PFSK-1 (cell line): ENCODE data around the gene UFC1.

Source experiments
- FOXP2 ChIP-seq: optimal IDR thresholded peaks from 2 replicates; pipeline ENCODE3; 2011; ENCODE audit warnings: borderline replicate concordance, control low read depth, inconsistent platforms; ENCODE audit not compliant: insufficient read depth; ENCODE audit errors: extremely low read length, extremely low read depth
- POLR2AphosphoS5 ChIP-seq: IDR thresholded peaks from 2 replicates; pipeline ENCODE4 v1.6.1; 2012; ENCODE audit warnings: low read depth, mild to moderate bottlenecking, control low read depth, low read length, moderate library complexity
- REST ChIP-seq, 2 experiments: IDR thresholded peaks; 2 replicates each; pipeline versions ENCODE4 v1.6.1 to v1.8.0; 2011 to 2012; ENCODE audit warnings: low read depth in 2 of 2, low read length in 2 of 2, control low read depth in 1 of 2, inconsistent platforms in 1 of 2, mild to moderate bottlenecking in 1 of 2, moderate library complexity in 1 of 2; ENCODE audit not compliant: insufficient read depth in 1 of 2
- SIN3A ChIP-seq: IDR thresholded peaks from 2 replicates; pipeline ENCODE4 v1.6.1; 2012; ENCODE audit warnings: mild to moderate bottlenecking, low read length, moderate library complexity, borderline replicate concordance; ENCODE audit not compliant: insufficient read depth
- TAF1 ChIP-seq: IDR thresholded peaks from 2 replicates; pipeline ENCODE4 v1.6.1; 2012; ENCODE audit warnings: low read length, control low read depth, borderline replicate concordance; ENCODE audit not compliant: insufficient read depth

Gene UFC1

GRCh38 chr1:161121834-161122233 lies 31.9 kb upstream of the UFC1 start:
- TF ChIP-seq POLR2AphosphoS5 (no peak), REST (IDR thresholded peaks at IDR 0.05; ENCODE audit: insufficient read depth in 1 of 2, low read depth in 2 of 2, low read length in 2 of 2) (no peak), FOXP2 (no peak), SIN3A (no peak), TAF1 (no peak)

- TF ChIP-seq FOXP2: no peak
- no peak for TF ChIP-seq SIN3A
- TF ChIP-seq REST (IDR thresholded peaks at IDR 0.05; ENCODE audit: insufficient read depth in 1 of 2, low read depth in 2 of 2, low read length in 2 of 2): no peak
- no peak for TF ChIP-seq TAF1
- TF ChIP-seq POLR2AphosphoS5: no peak
These were observed 30.8 kb upstream of the UFC1 start for GRCh38 chr1:161122967-161123366.

- no peak for TF ChIP-seq FOXP2
- TF ChIP-seq TAF1: no peak
- no peak for TF ChIP-seq REST (IDR thresholded peaks at IDR 0.05; ENCODE audit: insufficient read depth in 1 of 2, low read depth in 2 of 2, low read length in 2 of 2)
- no peak for TF ChIP-seq POLR2AphosphoS5
- no peak for TF ChIP-seq SIN3A
These were observed 26.1 kb upstream of the UFC1 start for GRCh38 chr1:161127649-161128048.

GRCh38 chr1:161128591-161129420 lies 25.0 kb upstream of the UFC1 start:
- no peak for TF ChIP-seq TAF1
- no peak for TF ChIP-seq FOXP2
- TF ChIP-seq SIN3A: no peak
- TF ChIP-seq POLR2AphosphoS5: no peak
- no peak for TF ChIP-seq REST (IDR thresholded peaks at IDR 0.05; ENCODE audit: insufficient read depth in 1 of 2, low read depth in 2 of 2, low read length in 2 of 2)
